Activated CD4-positive, CD25-positive, alpha-beta regulatory T cell treated with anti-CD3 and anti-CD28 coated beads, Interleukin-2, amount 50 U/mL, for 72 hours (primary cell): ENCODE data around the gene MSANTD4.
"Not testable (repeated sequence)": the region's sequence is repeated elsewhere in the genome, so short reads cannot be mapped to it uniquely, and the experiment has no call there.

Experiments used
- DNase-seq: peaks from one replicate; pipeline ENCODE4 v3.0.0; 2021

MSANTD4 gene

DNA sequence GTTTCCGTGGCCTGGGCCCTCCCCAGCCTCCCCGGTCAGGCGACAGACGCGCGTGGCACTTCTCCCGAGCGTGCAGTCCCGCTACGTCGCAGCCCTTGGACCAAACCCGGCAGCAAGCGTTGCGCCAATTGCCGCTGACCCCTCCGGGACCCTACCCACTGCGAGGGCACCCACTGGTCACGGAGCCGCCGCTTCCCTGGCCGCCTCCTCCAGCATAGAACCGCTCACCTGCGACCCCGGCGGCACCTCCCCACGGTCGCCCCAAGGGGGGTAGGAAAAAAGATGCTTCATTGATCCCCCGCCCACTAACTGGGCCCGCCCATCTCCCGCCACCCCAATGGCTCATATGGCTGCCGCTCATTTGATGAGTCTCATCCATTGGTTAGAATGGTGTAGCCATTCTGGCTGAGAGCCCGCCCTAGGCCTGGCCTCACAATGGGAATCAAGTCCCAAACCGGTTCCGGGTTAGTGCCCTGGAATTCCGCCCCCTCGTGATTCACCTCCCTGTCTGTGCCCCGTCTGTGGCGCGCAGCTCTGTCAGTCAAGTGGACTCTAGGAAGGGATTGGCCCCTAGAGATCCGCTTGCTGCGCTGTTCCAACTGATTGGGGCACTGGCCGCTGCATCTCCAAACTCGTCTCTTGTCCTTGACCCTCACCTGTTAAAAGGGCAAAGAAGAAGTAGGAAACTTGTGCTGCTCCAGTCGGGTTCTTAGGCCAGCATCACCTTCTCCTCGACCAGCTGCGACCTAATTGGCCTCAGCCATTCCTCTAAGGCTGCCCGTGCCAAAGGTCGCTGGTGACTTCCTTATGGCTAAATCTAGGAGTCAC, at the start of gene MSANTD4:
MSANTD4 (minus strand) TSS at position 274 of the 828 bp plus-strand sequence. CDS start 11,323 bp downstream, outside the sequence.
- DNase-seq, result peak; percentile 96

DNA sequence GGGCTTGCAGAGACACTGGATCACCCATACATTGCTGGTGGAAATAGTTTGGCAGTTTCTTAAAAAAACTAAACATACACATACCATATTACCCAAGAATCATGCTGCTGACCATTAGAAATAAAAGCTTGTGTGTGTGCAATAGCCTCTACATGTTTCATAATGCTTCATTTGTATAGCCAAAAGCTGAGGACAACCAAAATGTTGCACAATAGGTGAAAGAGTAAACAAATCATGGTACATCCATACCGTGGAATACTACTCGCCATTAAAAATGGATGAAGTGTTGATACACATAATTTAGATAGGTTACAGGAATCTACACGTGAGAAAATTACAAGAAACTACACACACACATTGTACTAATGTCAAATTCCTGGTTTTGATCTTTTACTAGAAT, 48.6 kb upstream of the MSANTD4 start:
- DNase-seq, result no peak

DNA sequence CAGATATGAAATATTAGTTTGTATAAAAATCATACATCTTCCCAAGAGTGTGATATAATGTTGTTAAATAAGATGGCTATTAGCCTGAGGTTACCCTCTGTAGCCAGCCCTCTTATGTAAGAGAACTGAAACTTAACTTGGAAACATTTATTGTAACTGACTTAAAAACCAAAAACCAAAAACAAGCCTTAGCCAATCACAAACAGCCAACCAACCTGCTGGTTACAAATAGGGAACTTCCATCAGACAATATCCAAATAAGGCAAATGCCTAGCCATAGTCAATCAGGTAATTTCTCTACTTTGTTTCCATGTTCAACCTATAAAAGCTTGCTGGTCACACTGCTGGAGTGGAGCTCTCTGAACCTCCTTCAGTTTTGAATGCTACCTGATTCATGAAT, 41.0 kb upstream of the MSANTD4 start:
- DNase-seq, result no peak

DNA sequence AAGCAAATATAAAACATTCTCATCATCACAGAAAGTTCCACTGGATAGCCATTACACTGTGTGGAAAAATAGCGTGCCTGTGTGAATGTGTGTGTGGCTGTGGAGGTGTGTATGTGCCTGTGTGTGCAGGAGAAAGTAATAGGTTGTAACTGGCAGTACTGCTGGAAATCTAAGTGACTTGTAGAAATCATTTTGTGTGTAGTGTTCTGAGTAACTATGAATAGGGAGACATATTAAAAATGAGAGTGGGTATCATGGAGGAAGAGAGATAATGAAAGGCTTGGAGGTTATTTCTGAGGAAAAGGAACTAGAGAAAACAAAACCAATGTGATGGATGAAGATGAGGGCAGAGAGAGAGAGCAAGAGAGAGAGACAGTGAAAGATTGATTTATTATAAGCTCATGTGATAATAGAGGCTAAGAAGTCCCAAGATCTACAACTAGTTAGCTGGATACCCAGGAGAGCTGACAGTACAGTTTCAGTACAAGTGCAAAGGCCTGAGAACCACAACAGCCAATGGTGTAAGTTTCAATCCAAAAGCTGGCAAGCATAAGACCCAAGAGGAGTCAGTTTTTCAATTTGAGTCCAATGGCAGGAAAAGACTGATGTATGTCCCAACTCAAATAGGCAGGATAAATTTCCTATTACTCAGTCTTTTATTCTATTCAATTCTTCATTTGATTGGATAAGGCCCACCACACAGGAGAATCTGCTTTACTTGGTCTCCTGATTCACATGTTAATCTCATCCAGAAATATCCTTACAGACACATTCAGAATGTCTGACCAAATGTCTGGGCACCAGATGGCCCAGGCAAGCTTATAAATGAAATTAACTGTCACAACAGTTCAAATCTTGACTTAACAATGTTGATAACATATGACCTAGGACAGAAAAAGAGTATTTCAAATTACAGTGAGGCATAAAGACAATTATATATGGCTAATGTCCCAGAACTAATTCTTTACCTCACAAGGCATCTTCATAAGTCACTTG, 40.2 kb upstream of the MSANTD4 start:
- no peak for DNase-seq

DNA sequence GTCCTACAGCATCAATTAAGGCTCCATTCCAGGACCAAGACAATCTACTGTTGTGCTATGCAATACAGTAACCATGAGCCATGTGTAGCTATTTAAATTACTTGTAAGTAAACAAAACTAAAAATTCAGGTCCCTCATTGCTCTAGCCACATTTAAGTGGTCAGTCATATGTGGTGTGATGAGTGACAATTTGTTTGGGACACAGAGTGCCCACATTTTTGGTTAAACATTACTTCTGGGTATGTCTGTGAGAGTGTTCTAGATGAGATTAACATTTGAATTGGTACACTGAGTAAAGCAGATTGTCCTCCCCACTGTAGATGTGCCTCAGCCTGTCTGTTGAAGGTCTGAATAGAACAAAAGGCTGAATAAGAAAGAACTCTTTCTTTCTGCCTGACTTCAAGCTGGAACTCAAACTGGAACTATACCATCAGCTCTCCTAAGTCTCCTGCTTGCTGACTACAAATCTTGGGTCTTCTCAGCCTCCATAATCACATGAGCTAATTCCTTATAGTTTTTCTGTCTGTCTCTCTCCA, 39.3 kb upstream of the MSANTD4 start:
- no peak for DNase-seq

DNA sequence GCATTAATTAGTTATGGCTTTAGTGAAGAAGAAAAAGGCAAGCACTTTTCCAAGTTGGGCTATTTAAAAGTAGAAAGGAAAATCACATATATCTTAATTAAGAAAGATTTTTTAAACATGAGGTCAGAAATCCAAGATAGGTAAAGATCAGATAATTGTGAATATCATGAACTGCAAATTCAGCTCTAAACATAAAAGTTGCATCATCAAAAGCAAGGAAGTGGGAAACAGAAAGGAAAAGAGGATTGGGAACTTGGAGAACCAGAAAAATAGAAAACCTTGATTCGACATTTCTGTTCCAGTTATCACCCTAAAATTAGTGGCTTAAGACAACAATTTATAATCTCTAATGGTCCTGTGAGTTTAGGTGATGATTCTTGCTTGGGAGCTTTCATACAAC, 37.6 kb upstream of the MSANTD4 start:
- no peak for DNase-seq

DNA sequence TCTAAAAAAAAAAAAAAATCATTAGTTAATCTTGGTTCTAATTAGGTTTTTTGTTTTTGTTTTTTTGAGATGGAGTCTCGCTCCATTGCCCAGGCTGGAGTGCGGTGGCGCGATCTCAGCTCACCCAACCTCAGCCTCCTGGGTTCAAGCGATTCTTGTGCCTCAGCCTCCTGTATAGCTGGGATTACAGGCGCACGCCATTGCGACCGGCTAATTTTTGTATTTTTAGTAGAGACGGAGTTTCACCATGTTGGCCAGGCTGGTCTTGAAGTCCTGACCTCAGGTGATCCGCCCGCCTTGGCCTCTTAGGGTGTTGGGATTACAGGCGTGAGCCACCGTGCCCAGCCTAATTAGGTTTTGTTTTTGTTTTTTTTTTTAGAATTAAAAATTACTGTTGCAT, 36.3 kb upstream of the MSANTD4 start:
- DNase-seq, result not testable (repeated sequence)

DNA sequence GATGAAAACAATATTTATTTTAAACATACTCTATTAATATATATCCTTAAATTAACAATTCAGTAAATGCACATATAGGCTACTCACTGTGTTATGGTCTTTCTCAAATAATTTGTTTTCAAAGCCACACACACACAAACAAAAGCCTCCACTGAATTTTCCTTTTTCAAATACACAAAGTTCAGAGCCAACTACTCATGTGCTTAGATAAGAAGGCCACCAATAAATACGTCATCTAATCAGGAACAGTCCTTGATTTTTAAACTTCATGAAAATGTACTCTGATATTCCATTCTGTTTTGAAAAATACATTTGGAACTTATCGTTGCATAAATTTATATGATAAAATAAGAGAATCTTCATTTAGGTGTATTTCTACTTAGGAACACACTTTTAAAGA, 29.1 kb upstream of the MSANTD4 start:
- DNase-seq, result no peak

DNA sequence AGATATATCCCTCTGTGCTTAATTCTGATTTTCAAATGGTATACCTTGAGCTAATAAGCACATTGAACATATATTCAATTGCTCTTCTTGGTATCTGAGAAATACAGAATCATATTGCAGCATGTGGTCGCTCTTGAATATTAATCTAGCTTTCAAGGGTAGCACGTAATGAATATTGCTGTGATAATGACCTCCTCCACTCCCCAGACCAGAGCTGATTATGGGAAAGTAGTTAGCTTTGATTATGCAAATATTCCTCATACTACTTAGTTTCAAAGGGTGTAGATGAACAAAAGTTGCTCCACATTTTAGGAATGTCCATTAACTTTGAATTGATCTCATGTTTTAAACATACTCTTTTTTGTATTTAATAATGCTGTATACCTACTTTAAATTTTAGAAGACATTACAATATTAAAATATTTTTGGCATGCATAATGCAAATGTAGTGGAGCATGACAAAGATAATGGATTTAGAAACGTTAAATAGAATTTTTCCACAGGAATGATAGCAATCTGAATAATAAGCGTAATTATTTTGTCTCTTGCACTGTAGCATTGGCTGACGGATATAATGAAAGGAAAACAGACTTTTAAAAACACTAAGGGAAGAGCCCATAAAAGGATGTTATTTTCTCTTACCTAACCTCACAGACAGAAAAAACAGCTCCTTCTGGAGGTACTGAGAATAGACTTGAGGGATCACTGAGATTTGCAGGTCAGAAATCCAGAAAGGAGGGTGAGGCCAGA, 27.9 kb upstream of the MSANTD4 start:
- DNase-seq, result no peak

DNA sequence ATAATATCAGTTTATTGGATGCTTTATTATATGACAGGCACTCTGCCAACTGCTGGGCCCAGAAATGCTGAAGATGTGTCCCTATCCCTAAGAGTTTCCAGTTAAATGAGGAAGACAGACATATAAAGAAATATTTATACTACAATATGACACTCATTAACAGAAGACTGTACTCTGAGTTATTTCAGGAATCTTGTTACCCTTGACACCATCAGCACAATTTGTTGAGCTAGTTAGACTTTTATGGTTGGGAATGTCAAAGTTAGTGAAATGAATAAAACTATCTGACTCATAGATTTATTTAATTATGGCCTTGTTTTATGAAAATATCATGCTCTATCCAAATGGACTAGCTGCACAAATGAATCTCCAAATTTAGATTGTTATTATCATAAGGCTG, 25.6 kb upstream of the MSANTD4 start:
- DNase-seq, result no peak

DNA sequence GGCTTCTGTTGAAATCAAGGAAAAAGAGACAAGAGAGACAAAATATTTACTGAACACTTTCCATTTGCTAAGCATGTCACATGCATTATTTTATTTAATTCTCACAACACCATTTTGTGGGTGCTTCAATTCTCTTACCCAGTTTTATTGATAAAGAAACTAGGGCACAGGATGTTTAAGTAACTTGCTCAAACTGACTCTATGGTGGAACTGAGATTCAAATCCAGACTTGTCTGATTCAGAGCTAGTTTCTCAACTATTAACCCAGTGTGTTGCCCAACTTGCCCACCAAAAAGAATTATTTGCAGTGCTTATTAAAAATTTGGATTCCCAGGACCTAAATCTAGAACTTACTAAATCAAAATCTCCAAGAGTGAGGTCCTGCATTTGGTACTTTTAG, 21.5 kb upstream of the MSANTD4 start:
- DNase-seq, result no peak

DNA sequence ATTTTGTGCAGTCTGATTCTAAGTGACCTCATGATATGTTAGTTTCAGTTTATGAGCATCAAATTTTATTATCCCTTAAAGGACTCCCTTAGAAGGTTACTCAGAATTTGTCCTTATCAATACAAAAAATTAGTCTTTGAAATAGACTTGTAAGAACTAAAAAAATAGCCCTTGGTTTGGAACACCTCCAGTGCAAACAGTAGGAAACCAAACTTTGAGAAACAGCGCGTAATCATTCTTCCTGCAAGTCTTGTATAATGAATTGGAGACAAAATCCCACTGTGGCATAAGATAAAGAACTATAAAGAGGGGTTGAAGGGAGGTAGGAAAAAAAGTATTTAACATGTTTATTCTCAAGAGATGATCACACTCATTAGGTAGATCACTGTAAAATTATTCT, 10.8 kb upstream of the MSANTD4 start:
- no peak for DNase-seq

DNA sequence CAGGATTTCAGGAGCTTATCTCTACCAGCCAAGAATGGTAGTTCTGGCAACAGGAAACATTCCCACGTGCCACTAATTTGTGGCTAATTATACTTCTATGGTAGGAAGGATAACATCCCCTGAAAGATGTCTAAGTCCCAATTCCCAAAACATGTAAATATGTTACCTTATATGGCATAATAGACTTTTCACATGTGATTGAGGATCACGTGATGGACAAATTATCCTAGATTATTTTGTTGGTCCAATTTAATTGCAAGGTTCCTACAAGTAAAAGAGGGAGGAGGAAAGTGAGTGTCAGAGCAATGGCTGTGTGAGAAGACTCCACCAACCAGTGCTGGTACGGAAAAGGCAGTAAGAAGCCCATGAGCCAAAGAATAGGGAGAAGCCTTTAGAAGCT, 9.9 kb upstream of the MSANTD4 start:
- DNase-seq, result no peak

DNA sequence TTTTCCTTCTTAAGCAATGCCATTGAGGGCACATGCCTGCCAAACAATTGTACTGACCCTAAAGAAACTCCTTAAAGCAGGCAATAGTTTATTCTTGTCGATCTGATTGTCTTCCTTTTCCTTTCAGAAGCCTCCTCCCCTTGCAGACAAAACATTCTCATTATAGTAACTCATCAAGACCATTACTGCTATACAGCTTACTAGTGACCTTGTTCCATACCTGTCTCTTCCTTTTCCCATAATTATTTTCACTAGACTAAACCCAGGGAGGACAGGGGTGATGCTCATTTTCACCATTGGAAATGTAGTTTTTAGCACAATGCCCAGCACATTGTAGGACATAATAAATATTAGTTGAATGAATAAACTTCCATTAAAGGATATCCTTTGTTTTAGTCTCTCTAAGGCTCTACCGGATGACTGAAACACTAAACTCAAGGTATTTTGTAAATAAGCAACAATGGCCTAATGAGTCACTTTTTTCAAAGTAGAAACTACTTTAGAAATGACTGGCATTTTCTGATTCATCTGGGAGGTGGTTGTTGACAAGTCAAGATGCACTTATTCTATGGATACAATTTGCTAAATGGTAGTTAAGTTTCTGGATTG, 9.3 kb upstream of the MSANTD4 start:
- DNase-seq, result no peak

DNA sequence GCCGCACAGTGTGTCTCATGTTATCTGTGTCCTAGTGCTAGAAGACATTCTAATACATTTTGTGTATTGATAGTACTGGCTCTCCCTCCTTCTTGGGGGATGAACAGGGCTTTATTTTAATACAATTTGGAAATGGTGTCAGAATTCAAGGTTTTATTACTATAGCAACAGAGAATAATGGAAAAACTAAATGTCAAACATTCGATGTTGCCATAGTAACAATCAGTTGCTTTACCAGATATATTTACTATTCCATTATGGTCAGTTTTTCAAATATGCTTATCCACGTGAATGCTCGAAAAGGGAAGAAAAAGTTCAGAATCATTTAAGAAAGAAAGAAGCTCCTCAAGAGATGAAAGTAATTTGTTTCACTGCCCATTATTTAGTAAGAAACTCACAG, 8.6 kb upstream of the MSANTD4 start:
- DNase-seq, result no peak

DNA sequence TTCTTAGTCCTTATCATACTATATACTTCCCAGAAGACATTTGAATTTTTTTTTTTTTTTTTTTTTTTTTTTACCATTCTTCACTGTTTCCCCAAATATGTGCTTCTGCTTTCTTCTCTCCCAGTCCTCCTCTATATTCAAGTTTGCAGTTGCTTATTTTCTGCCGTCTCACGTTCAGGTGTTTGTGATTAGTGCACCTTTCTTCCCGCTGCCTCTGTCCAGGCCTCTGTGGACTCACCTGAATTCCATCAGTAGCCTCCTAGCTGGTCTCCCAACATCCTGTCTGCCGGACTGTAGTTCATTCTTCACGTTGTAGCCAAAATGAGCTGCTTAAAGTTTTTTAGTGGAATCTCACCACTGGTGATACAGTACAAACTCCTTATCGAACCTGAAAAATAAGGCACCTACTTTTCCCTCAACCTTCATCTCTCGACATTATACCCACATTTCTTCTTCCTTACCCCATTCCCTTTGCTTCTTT, 795 bp upstream of the MSANTD4 start:
- no peak for DNase-seq

DNA sequence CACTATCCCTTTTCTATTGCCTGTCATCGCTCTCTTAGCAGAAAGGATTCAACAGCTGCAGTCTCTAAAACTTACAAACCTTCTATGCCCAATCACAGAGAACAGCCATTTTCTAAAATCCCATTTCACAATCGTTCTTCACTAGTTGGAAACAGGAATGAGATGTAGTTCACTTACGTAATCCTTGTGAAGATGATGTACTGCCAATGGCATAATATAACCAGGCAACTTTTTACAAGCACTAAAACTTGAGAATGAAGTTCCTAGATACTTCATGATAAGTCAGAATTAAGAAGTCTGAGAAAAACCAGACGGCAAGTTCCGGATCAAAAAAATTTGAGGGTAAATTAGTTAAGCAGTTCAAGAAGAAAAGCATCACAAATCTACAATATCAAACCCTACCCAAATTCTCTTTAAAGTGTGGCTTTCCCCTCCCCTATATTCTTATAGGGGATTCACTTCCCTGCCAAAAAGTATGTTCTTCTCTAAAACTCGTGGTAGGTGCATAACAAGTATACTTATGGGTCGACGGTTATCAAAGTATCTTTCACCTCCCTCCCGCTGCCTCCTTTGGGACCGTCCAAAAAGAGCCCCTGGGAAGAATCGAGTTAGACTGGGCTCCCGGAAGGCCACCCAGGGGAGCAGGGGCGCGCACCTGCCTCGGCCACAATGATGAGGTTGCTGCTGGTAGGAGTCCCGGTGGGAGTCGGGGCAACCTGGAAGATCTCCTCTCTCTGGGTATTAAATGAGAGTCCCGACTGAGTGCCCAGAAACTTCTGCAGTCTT, 666 bp downstream of the MSANTD4 start:
- DNase-seq, result no peak

DNA sequence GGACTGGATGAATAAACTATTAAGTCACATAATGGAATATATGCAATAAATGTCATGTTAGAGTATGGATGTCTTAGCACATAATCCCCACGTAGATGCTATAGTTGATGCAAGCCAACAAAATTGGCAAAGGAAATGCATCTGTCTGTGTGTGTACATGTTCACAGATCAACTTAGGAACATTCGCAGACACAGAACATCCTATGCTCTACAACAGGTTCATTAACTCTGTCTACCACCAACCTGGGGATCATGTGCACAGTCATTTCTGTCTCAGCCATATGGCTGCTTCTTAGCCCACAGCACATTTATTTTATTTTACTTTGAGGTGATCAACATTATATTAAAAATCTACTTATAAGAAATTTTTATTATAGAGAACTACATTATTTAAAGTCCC, 4.9 kb downstream of the MSANTD4 start:
- DNase-seq, result no peak

DNA sequence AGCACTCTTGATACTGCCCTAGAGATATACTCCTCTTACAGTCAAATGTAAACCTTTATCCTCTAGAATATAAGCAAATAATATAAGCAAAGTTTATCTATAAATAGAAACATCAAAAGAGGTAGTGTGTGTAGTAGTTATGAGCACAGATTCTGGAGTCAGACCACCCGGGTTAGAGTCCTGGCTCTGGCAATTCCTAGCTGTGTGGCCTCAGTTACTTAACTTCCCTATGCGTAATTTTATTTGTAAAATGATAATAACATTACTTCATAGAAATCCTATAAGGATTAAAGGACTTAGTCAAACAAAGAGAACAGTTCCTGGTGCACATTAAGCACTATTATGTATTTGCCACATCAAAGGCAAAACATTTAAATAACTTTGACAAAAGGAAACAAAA, 7.0 kb downstream of the MSANTD4 start:
- DNase-seq, result no peak

DNA sequence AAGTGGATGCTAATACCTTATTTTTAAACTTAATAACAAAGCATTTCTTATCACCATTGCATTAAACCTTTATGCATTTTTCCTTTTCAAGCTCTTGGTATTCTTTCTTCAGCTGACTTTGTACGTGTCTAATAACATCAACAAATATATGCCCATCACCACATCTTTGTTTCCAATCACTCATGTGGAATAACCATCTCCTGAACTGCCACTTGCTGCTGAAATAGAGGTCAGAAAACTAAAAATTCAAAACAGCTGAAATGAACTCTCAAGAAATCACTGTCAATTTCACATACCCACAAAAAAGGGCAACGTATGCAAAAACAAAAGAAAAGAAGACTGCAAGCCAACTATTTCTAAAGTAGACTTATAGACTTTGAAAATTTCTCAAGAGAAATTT, 7.4 kb downstream of the MSANTD4 start:
- DNase-seq, result no peak

DNA sequence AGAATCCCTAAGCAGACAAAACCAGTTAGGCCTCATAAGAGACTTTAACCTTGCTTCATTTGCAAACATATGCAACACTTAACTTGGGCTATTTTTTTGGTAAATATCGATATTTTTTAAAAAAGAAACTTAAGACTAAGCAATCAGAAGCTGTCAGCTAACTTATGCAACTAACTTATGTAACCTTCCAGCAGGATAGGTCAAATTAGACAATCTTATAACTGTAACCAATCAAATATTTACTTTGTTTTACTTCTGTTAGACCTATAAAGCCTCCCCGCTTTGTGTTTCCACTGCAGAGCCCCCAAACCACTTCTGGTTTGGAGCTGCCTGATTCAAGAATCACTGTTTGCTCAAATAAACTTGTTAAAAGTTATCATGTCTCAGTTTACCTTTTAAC, 8.0 kb downstream of the MSANTD4 start:
- DNase-seq, result no peak
